ENCODE measurements around the gene VAMP2.
"Not testable (repeated sequence)": the region's sequence is repeated elsewhere in the genome, so short reads cannot be mapped to it uniquely, and the experiment has no call there.

The VAMP2 gene

GRCh38 chr17:8173056-8173870 is 10.5 kb upstream of the VAMP2 start (continued):
- TF ChIP-seq ZNF768 (tag by site-specific recombination; IDR thresholded peaks at IDR 0.05), result peak; percentile 97; the same call in 1 of the 2 replicates
- TF ChIP-seq, protein P1, sequence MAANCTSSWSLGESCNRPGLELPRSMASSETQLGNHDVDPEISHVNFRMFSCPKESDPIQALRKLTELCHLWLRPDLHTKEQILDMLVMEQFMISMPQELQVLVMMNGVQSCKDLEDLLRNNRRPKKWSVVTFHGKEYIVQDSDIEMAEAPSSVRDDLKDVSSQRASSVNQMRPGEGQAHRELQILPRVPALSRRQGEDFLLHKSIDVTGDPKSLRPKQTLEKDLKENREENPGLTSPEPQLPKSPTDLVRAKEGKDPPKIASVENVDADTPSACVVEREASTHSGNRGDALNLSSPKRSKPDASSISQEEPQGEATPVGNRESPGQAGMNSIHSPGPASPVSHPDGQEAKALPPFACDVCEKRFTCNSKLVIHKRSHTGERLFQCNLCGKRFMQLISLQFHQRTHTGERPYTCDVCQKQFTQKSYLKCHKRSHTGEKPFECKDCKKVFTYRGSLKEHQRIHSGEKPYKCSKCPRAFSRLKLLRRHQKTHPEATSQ (tag by site-specific recombination; IDR thresholded peaks at IDR 0.05), result peak; percentile 87; the same call in 1 of the 2 replicates
- TF ChIP-seq ZBTB21 (tag by site-specific recombination; IDR thresholded peaks at IDR 0.05), result peak; percentile 75; the same call in 1 of the 2 replicates
- TF ChIP-seq KLF1 (tag by site-specific recombination; IDR thresholded peaks at IDR 0.05), result peak; percentile 48; the same call in 1 of the 2 replicates
- no peak for TF ChIP-seq ZNF514 (tag by site-specific recombination; IDR thresholded peaks at IDR 0.05)
- TF ChIP-seq, protein P2, sequence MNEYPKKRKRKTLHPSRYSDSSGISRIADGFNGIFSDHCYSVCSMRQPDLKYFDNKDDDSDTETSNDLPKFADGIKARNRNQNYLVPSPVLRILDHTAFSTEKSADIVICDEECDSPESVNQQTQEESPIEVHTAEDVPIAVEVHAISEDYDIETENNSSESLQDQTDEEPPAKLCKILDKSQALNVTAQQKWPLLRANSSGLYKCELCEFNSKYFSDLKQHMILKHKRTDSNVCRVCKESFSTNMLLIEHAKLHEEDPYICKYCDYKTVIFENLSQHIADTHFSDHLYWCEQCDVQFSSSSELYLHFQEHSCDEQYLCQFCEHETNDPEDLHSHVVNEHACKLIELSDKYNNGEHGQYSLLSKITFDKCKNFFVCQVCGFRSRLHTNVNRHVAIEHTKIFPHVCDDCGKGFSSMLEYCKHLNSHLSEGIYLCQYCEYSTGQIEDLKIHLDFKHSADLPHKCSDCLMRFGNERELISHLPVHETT (tag by site-specific recombination; IDR thresholded peaks at IDR 0.05), result peak; percentile 94
- TF ChIP-seq ZNF837 (tag by site-specific recombination; IDR thresholded peaks at IDR 0.05), result 0 out of 2 replicates have a peak, but pooled peaks have one; percentile 56
- peak; percentile 34 for TF ChIP-seq ZBTB26 (tag by site-specific recombination; optimal IDR thresholded peaks at IDR 0.05)
- TF ChIP-seq SCRT2 (tag by site-specific recombination; IDR thresholded peaks at IDR 0.05), result peak; percentile 99
- peak; percentile 71 for TF ChIP-seq PRDM4 (tag by site-specific recombination; IDR thresholded peaks at IDR 0.05)
- TF ChIP-seq REPIN1 (tag by site-specific recombination; IDR thresholded peaks at IDR 0.05; ENCODE audit: low read depth), result 0 out of 2 replicates have a peak, but pooled peaks have one; percentile 76
- TF ChIP-seq, protein P3, sequence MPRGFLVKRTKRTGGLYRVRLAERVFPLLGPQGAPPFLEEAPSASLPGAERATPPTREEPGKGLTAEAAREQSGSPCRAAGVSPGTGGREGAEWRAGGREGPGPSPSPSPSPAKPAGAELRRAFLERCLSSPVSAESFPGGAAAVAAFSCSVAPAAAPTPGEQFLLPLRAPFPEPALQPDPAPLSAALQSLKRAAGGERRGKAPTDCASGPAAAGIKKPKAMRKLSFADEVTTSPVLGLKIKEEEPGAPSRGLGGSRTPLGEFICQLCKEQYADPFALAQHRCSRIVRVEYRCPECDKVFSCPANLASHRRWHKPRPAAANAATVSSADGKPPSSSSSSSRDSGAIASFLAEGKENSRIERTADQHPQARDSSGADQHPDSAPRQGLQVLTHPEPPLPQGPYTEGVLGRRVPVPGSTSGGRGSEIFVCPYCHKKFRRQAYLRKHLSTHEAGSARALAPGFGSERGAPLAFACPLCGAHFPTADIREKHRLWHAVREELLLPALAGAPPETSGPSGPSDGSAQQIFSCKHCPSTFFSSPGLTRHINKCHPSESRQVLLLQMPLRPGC (tag by site-specific recombination; IDR thresholded peaks at IDR 0.05), result peak; percentile 91
- peak; percentile 91 for TF ChIP-seq MZF1 (tag by site-specific recombination; IDR thresholded peaks at IDR 0.05; ENCODE audit: borderline replicate concordance)

GRCh38 chr17:8170186-8170585 is 7.4 kb upstream of the VAMP2 start:
- H3K27ac ChIP-seq (ENCODE audit: extremely low read depth, low read depth, low read length); H3K36me3 ChIP-seq (ENCODE audit: control insufficient read depth in 2 of 2, insufficient read depth in 1 of 2, low read length in 2 of 2); H3K4me1 ChIP-seq (ENCODE audit: control insufficient read depth, insufficient read depth, low read length); H3K4me3 ChIP-seq (ENCODE audit: low read depth, low read length); H3K9me3 ChIP-seq (ENCODE audit: control insufficient read depth, insufficient read depth, low read depth, low read length): not testable (repeated sequence)
- CTCF ChIA-PET, result interaction anchor here (0.7 to 1.5 kb wide), 2 partner anchors 12 to 826 kb away, joined by 4 to 5 read pairs; no protein-coding TSS in a partner anchor
- POLR2A ChIA-PET, result interaction anchor here (0.6 to 0.7 kb wide), 3 partner anchors 14 to 876 kb away, joined by 4 to 5 read pairs (median 4); no protein-coding TSS in a partner anchor
- 0 out of 2 replicates have a peak, but pooled peaks have one; percentile 4 for TF ChIP-seq OSR2 (tag by site-specific recombination; IDR thresholded peaks at IDR 0.05)

Data from HEK293 (cell line).